ENCODE measurements around the gene CA10.

DNA sequence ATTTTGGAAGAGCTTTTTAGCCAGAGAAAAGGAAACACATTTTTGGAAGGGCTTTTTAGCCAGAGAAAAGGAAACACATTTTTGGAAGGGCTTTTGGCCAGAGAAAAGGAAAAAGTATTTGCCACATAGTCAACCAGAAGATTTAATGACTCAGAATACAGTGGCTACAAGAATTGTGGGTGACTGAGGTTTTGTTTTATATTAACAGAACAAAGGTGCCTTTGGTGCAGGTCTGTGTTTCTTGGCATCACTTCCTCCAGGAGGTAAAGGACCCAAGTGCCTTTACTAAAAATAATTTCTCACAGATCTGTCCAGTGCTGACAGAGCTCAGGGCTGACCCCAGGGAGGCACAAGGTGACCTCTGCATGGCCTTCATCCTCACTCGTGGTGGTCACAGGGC, 363.1 kb downstream of the CA10 start:
- TF ChIP-seq, protein P1, sequence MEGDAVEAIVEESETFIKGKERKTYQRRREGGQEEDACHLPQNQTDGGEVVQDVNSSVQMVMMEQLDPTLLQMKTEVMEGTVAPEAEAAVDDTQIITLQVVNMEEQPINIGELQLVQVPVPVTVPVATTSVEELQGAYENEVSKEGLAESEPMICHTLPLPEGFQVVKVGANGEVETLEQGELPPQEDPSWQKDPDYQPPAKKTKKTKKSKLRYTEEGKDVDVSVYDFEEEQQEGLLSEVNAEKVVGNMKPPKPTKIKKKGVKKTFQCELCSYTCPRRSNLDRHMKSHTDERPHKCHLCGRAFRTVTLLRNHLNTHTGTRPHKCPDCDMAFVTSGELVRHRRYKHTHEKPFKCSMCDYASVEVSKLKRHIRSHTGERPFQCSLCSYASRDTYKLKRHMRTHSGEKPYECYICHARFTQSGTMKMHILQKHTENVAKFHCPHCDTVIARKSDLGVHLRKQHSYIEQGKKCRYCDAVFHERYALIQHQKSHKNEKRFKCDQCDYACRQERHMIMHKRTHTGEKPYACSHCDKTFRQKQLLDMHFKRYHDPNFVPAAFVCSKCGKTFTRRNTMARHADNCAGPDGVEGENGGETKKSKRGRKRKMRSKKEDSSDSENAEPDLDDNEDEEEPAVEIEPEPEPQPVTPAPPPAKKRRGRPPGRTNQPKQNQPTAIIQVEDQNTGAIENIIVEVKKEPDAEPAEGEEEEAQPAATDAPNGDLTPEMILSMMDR (IDR thresholded peaks at IDR 0.05): no peak
- no peak for TF ChIP-seq POLR2AphosphoS5 (IDR thresholded peaks at IDR 0.05; ENCODE audit: insufficient read depth in 1 of 2, low read depth in 1 of 2)

Data from vagina (tissue), 2 donors.